H4 (cell line): ENCODE measurements around the gene FKBP1B. TPM values are rescaled to one million over a fixed set of nuclear protein-coding genes. Genes with fewer than 3 reads are reported as not detected.
"Not testable (repeated sequence)": the region's sequence is repeated elsewhere in the genome, so short reads cannot be mapped to it uniquely, and the experiment has no call there.

Experiments used
- DNase-seq: peaks from one replicate; pipeline ENCODE4 v3.0.0-alpha.2; 2015; ENCODE audit warnings: low spot score
- total RNA-seq: library from RNA; depleted of rRNA; stranded (reverse); fragments of >200 nt; shearing (Covaris generic); gene quantifications from 2 replicates; pipeline ENCODE4 v1.2.3, GENCODE V29; 2014; rRNA removed

Gene FKBP1B
- 0.58 TPM in 1 of 2 replicates, not detected in the other for total RNA-seq

DNA sequence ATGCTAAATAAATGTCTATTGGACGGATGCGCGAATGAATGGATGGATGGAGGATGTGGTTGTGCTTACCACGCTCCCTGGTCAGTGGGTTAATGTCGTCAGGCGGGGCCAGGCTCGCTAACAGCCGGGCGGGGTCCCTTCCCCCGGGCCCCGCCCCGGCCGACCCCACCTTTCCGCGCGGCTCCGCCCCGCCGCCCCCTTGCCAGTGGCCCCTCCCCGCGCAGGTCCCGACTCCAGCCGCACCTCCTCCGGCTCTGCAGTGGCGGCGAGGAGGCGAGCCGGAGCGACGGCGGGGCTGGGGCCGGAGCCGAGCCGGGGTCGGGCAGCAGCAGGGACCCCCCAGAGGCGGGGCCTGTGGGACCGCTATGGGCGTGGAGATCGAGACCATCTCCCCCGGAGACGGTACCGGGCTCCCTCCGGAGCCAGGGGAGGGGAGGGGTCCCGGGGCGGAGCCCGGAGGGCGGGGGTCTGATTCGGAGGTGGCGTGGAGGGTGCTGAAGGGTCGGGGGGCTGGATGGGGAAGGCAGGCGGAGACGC lies at the start of gene FKBP1B:
Gene FKBP1B (plus strand): TSS at position 257 of the 537 bp plus-strand sequence. CDS start 109 bp downstream, at position 366.
- DNase-seq, result peak; percentile 26

DNA sequence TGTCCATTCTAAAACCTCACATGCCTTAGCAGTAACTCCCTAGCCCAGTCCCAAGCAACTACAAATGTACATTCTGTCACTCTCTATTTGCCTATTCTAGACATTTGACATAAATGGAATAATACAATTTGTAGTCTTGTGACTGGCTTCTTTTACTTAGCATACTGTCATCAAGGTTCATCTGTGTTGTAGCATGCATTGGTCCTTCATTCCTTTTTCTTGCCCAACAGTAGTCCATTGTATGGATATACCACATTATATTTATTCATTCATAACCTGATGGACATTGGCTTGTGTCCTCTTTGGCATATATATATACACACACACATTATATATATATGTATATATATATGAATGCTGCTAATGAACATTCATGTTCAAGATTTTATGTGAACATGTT lies 41.8 kb upstream of the FKBP1B start:
- DNase-seq, result no peak

DNA sequence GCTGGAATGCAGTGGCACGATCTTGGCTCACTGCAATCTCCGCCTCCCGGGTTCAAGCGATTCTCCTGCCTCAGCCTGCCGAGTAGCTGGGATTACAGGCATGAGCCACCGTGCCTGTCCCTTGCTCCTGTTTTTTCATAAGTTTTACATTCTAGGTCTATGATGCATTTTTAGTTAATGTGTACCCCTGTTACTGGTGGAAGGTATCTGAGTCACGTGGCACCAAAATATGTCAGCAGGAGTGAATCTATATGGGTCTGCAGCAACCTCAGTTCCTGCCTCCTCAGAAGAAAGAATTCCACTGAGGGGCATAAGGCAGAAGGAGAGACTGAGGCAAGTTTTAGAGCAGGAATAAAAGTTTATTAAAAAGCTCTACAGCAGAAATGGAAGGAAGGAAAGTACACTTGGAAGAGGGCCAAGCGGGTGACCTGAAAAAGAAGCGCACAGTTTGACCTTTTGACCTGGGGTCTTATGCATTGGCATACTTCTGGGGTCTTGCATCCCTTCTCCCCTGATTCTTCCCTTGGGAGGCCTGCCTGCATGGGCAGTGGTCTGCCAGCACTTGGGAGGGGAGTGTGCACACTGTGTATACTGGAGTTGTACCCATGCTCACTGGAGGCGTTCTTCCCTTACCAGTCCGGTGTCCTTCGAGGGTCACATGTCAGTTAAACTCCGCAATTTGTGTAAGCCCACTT lies 40.7 kb upstream of the FKBP1B start:
- no peak for DNase-seq

DNA sequence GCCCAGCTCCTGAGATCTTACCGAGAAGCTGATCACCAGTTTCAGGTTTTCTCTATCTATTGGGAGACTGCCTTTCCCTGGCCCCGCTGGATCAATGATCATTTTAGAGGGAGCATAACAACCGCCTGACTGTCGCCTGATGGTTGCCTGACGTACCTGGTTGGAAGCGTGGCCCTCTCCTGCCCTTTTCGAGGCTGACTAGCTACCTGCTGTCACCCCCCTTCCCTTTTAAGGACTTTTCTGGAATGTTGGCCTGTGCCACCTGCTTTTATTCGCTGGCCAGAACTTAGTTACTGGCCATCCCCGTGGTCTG lies 40.2 kb upstream of the FKBP1B start:
- no peak for DNase-seq

DNA sequence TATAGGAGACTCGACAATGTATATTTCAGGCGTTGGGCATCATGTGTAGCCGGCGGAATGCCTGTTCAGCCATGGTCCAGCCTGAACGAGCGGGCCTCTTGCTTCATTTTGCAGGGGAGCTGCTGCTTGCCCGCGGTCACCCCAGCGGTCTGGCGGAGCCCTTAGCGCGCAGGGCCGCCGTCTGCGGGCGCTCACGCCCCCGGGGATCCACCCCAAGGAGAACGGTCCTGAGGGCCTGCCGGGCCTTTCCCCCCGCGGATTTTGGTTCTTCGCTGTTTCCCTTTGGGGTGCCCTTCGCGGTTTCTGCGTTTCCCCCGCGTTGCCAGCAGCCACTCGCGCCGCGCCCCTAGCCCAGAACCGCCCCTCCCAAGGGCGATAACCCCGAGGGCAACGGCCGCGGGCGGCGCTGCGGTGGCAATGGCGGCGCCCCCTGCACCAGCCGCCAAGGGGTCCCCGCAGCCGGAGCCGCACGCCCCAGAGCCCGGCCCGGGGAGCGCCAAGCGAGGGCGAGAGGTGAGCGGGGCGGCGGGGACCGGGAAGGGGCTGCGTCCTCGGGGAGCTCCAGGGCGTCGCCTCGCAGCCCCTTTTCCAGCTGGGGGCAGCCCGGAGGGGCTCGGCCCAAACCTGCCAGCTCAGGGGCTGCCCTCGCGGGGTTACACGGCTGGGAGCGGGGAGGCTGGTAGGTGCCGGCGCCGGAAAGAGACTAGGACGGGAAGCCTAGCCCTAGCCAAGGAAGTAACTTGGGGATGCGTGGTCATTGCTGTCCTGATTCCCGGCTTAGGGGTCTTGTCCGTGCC lies 39.7 kb upstream of the FKBP1B start, which contains the start of gene MFSD2B:
Gene MFSD2B (plus strand): TSS at position 406 of the 797 bp plus-strand sequence. CDS start 12 bp downstream, at position 418.
- no peak for DNase-seq

DNA sequence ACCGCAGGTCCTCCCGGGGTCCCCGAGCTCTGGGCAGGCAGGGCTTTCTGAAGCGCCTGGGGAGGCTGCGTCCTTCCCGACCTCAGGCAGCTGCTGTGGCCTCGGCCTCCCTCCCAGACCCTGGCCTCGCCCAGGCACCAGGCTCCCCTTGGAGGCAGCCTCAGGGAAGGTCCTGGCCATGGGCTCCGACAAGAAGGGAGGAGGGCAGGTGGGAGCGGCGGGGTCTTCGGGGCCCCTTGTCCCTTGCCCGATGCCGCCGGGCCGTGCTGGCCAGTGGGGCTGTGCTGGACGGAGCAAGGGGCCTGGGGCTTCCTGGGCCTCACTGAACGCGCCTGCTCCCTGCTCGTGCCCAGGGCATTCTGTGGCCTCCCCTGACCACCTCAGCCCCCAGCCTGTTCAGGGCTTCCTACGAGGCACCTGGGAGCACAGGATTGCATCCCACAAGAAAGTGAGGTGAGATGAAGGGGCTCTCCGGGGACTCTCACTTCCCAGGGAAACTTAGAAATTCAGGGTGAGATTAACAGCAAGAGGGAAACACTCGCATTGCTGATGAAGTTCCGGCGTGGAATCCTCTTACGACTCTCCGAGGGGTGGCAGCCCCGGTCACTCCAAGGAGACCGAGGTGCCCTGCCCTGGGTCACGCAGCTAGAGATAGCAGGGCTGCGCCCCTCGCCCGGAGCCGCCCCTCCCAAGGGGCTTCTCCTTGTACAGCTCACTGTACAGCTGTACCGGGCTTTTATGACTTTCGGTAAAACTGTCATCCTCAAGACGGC lies 38.9 kb upstream of the FKBP1B start:
- no peak for DNase-seq

DNA sequence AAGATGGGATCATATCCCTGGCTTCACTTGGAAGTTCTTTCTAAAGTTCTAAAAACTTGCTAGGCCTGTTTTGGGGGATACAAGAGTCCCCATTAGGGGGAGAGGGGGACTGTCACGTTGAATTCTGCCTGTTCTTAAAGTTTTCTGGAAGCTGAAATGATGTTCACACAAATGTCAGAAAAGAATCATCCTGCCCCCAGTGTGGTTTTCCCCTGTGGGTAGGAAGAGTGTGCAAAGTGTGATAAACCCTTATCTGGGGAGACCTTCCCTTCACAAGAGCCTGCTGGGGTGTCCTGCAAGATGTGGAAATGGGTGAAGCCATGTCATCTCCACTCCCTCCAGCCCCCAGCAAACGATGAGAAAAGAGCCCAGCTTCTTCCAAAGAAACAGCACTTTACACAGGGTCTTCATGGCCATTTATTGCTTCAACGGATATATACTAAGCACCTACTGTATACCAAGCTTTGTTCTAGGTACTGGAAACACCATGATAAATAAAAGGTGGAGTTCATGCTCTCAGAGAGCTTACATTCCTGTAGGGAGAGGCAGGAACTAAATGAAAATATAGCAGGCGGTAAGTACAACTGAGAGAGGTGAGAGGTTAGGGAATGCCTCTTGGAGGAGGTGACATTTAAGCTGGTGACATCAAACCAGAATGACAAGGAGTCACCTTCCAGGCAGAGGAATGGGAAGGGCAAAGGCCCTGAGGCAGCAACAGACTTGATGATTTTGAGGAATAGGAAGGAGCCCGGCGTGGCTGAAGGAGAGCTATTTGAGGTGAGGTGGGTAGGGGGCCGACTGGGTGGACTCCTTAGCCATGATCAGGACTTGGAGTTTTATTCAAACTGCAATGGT lies 38.1 kb upstream of the FKBP1B start:
- no peak for DNase-seq

DNA sequence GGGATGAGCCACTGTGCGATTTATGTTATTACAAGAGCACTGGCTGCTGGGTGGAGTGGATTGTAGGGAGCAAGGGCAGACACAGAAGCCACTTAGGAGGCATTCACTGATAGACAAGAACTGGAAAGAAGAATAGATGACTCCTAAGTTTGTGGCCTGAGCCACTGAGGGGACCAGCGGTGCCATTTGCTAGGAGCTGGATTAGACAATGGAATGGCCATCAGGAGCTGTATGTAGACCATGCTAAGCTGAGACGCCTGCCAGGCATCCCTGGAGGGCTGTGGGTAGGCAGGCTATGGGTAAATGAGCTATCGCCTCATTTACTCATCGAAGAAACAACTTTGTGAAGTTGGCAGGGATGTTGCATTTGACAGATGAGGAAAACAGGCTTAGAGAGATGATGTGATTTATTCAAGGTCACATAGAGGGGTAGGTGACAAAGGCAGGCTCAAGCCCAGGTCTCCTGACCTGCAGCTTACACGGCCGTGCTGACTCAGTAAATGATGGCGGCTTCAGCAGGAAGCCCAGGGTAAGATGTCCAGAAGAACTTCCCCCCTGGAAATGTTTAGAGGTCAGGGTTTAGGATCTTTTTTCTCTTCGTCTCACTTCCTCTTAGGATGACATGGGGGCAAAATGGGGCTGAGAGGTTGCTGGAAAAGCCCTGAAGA lies 36.9 kb upstream of the FKBP1B start:
- no peak for DNase-seq

DNA sequence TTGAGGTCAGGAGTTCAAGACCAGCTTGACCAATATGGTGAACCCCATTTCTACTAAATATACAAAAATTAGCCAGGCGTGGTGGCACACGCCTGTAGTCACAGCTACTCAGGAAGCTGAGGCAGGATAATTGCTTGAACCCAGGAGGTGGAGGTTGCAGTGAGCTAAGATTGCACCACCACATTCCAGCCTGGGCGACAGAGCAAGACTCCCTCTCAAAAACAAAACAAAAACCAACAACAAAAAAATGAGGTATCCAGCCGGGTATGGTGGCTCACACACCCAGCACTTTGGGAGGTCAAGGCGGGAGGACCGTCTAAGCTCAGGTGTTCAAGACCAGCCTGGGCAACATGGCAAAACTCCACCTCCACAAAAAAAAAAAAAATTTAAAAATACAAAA lies 34.6 kb upstream of the FKBP1B start:
- not testable (repeated sequence) for DNase-seq

DNA sequence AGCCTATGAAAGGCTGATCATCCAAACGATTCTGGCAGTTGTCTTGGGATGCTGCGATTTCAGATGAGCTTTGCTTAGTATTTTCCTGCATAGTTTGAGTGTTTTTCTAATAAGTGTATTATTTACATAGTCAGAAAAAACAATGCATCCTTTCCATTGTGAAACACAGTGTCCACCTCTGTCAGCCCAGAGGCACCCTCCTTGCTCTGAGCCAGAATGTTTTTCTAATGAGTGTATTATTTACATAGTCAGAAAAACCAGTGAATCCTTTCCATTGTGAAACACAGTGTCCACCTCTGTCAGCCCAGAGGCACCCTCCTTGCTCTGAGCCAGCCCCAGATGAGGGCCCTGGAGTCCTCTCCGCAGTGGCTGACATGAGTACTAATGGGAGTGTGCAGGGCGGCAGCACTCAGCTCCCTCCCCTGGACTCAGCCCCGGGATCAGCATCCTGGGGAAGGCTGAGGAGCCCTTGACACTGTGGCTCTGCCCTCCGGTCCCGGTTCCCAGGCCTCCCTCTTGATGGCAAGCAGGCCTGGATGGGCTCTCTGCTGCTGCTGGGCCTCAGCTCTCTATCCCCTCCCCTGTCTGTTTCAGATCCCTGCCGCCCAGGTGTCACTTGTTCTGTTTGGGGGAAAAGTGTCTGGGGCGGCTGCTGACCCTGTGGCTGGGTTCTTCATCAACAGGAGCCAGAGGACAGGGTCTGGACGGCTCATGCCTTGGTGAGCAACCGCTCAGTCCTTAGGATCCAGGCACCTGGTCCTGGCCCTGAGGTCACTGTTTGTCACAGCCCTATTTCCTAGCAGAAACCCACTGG lies 33.8 kb upstream of the FKBP1B start:
- peak; percentile 13 for DNase-seq

DNA sequence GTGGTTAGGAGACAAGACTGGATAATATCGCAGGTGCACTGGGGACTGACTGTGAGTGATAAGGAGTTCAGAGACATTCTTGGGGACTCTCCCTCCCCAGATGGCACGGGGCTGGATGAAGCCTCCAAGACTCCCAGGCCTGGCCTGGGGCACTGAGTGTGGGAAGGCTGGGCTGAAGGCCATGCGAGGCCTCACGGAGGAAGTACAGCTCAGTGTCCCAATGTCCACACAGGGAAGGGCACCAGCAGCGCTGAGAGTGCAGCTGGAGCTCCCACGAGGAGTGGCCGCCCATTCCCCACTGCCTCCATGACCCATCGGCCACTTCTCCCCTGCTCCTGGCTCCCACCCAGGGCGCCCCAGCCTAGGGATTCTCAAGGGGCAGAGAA lies 33.2 kb upstream of the FKBP1B start:
- no peak for DNase-seq

DNA sequence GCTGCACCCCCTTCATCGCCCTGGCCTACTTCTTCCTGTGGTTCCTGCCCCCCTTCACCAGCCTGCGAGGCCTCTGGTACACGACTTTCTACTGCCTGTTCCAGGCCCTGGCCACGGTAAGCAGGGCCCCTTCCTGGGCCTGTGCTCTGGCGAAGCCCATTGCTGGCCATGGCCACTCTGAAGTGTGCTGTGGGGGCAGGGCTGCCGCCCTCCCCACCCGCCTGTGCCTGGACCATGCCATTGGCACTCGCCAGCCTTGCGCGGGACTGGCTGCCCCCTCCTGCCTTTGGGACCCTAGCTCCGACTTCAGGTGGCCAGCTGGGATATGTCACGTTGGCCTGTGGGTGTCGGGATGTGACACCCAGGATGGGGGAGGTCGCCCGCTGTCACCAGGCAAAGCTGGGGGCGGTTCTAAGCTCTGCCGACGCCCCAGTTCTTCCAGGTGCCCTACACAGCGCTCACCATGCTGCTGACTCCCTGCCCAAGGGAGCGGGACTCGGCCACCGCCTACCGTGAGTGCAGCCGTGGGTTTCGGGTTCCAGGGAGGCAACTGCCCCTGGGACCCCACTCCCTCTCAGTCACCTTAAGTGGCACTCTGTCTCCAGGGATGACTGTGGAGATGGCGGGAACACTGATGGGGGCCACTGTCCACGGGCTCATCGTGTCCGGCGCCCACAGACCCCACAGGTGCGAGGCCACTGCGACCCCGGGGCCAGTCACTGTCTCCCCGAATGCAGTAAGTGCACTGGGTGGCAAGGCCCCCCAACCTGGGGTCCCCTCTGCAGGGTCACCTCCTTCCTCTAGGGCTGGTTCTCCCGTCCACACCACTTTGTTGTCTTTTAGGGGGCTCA lies 32.5 kb upstream of the FKBP1B start:
- DNase-seq, result no peak

DNA sequence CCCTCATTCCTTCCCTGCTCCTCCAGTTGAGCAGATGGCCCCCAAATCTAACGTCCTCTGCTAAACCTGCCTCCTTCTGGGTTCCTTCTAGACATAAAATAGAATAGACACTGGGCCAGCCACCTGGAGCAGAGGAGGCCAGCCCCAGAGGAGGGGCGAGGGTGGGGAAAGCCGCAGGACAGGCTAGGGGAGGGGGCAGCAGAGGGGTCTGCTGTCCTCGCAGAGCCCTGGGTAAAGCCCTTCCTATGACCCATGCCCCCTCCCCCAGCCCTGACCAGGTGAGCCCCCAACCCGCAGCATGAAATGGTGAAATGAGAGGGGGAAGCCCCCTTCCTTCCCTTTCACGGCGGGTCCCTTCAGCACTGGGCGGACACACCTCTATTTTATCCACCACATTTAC lies 31.8 kb upstream of the FKBP1B start:
- no peak for DNase-seq

DNA sequence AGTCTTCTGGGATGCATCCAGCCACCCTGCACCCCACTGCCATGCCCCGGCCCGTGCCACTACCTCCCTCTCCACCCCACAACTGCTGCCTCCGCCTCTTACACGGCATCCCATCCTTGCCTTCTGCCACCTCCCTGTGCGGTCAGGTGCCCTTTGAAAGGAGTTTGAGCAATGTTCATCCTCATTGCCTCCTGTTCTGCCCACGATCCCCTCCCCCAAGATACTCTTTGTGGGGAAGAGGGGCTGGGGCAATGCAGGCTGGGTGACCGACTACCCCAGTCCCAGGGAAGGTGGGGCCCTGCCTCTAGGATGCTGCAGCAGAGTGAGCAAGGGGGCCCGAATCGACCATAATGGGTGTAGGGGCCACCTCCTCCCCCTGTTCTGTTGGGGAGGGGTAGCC lies 31.3 kb upstream of the FKBP1B start:
- no peak for DNase-seq

DNA sequence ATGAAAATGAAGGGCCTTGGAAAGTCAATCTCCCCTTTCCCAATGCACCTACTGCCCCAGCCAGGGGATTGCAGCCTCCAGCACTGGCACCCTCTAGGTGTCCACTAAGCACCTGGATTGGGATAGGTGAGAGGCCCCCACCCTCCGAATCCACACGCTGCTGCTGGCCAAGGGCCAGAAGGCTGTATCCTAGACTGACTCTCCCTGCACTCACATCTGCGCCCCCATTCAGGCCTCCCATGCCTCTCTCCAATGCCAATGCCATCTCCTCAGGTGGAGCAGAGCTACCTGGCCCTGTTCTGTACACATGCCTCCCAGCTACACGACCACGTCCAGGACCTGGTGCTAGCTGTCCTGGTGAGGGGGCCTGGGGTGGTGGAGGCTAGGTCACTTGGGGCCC lies 29.8 kb upstream of the FKBP1B start:
- DNase-seq, result no peak

DNA sequence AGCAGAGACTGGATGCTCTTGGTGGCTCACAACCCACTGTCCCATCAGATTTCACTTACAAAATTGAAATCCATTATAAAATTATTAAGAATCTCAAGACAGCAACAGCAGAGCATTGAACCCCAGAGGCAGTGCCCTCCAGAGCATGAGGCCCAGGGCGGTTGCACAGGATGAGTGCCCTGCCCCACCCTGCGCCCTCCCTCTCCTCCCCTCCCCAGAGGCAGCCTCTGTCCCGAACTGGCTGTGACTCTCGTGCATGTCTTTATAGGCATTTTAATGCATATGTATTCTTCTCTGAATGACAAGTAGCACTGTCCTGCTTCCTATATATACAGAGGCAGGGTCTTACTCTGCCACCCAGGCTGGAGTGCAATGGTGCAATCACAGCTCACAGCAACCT lies 29.3 kb upstream of the FKBP1B start:
- no peak for DNase-seq

DNA sequence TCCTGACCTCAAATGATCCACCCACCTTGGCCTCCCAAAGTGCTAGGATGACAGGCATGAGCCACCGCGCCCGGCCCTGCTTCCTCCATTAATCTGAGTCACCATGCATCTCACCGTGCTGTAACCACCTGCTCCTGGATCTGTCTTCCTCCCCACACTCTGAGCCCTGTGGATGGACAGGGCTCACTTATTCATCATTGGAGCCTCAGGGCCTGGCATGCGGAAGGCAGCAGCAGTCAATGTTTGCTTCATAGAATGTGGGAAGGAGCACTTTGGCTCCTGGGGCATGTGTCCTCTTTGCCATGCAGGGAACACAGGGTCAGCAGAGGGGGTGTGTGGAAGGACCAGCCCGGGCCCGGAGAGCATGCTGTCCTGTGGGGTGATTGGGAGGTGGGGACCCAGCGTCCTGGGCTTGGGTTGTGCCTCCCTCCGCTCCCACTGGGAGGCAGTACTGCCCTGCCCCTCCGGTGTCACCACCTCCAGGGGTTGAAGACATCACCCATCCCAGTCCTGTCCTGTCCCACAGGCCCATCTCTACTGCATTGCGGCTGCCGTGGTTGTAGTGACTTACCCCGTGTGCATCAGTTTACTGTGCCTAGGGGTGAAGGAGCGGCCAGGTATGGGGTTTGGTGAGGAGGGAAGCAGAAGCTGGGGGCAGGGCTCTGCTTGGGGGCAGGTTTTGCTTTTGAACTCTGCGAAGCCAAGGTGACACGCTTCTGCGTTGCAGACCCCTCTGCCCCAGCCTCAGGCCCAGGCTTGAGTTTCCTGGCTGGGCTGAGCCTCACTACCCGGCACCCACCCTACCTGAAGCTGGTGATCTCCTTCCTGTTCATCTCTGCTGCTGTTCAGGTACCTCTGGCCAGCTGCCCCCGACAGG lies 28.2 kb upstream of the FKBP1B start:
- no peak for DNase-seq
